Kidney (tissue), 14 donors: Measurements from ENCODE around the gene THADA. TPM values are rescaled to one million over a fixed set of nuclear protein-coding genes. Genes with fewer than 3 reads are reported as not detected.

Experiments used
- DNase-seq, 5 donors: peaks; one replicate each; pipeline ENCODE4 v3.0.0-alpha.2; 2013 to 2020
- FAIRE-seq: peaks from 2 replicates; lab custom pipeline; 2012; peaks lifted over from hg19 to GRCh38; lab: Jason Lieb, UNC
- H3K27ac ChIP-seq, 2 donors: one replicate each; pipeline ENCODE4 v1.7.0; 2013; ENCODE audit warnings: low read depth in 2 of 2, low read length in 2 of 2, inconsistent platforms in 1 of 2
- H3K27me3 ChIP-seq: one replicate; pipeline ENCODE4 v1.7.1; 2013; ENCODE audit warnings: low read length, inconsistent platforms; ENCODE audit not compliant: control insufficient read depth, insufficient read depth
- H3K36me3 ChIP-seq, 3 donors: one replicate each; pipeline versions ENCODE4 v1.7.0 to v1.7.1; 2013; ENCODE audit warnings: low read length in 3 of 3, control low read depth in 1 of 3, inconsistent platforms in 1 of 3; ENCODE audit not compliant: insufficient read depth in 3 of 3, control insufficient read depth in 2 of 3
- H3K4me1 ChIP-seq, 3 donors: one replicate each; pipeline versions ENCODE4 v1.7.0 to v1.7.1; 2013; ENCODE audit warnings: low read length in 3 of 3, inconsistent platforms in 1 of 3, low read depth in 1 of 3; ENCODE audit not compliant: control insufficient read depth in 2 of 3, insufficient read depth in 2 of 3
- H3K4me3 ChIP-seq, 3 donors: one replicate each; pipeline versions ENCODE4 v1.7.0 to v1.8.1; 2013; ENCODE audit warnings: low read length in 3 of 3, control low read depth in 1 of 3, inconsistent platforms in 1 of 3
- H3K9ac ChIP-seq, 3 donors: one replicate each; pipeline versions ENCODE4 v1.7.0 to v1.7.1; 2013; ENCODE audit warnings: low read length in 3 of 3, control low read depth in 1 of 3, inconsistent platforms in 1 of 3
- H3K9me3 ChIP-seq, 3 donors: one replicate each; pipeline versions ENCODE4 v1.7.0 to v1.7.1; 2013; ENCODE audit warnings: low read length in 3 of 3, control low read depth in 1 of 3, inconsistent platforms in 1 of 3; ENCODE audit not compliant: control insufficient read depth in 2 of 3, insufficient read depth in 1 of 3
- intact Hi-C: fragments of 100-400 bp; cut with DNase I; formaldehyde crosslinking; loops from one replicate; pipeline ENCODE4 v1.11.1; 2022
- polyA plus RNA-seq: library from polyadenylated mRNA; stranded (reverse); fragments of 350-450 nt; fragmentation: Illumina TruSeq; extraction: RNeasy Lipid Tissue Mini Kit (QIAGEN cat#74804); gene quantifications from one replicate; pipeline ENCODE4 v1.2.3, GENCODE V29; 2014; ENCODE audit warnings: low read depth, low replicate concordance; ENCODE audit not compliant: insufficient read depth
- total RNA-seq: library from RNA; stranded (reverse); fragmentation: NEBNext Ultra II Directional; extraction: Animal tissue kit (Norgen Biotek cat#: 25700); gene quantifications from one replicate; pipeline ENCODE4 v1.2.1, GENCODE V29; 2021
- TF ChIP-seq, protein P1 (sequence below): IDR thresholded peaks from 3 replicates; pipeline ENCODE4 v1.5.1; 2012; ENCODE audit warnings: mild to moderate bottlenecking, moderate library complexity, borderline replicate concordance; ENCODE audit not compliant: insufficient read depth; ENCODE audit errors: extremely low read depth
- donor health status: control.
- donor health status: control.
- donor health status: control.
- donor health status: control.
- donor health status: control.
- donor health status: DM: yes; HTN: yes; CAD: no.
- donor health status: Normal renal cell carcinoma (clear cell type).

THADA gene
- total and polyA plus RNA-seq, 2 donors from 2014 or later, result 21.4 to 45.1 TPM

DNA sequence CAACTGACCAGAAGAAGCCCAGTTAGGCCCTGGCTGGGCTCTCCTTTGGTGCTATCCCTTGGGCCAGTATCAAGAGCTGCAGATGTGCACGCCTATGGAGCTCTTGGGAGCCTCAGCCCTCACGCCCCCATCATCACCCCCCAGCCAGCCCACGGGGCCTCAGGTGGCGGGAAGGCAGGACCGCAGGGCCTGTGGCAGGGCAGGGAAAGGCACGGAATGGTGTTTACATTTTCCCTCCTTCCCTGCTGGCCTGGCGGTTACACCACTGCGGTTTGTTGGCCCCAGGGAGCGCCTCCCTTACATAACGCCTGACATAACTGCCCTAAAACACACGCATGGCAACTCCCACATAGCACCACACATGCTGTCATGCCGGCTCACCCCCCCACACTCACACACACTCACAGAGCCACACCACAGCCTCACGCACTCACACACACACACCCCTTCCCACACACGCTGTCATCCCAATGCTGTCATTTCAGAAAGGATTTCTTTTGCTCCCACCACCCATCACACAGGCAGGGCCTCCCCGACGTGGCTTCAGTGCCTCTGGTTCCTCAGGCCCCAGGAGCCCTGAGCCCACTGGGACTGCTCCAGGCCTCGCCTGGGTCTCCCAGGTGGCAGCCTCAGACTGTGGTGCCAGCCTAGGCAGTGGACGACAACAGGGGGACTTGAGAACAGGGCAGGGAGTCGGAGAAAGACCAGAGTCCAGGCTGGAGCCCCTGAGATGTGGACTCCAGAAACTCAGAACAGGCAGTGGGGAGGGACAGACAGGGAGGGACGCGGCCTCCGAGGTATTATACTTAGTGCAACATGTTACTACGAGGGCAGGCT lies 385.2 kb downstream of the THADA start:
- Histone ChIP-seq H3K27ac (no peak overlapping the region), H3K9ac (no peak overlapping the region)
- intact Hi-C loops, result no loop called here

DNA sequence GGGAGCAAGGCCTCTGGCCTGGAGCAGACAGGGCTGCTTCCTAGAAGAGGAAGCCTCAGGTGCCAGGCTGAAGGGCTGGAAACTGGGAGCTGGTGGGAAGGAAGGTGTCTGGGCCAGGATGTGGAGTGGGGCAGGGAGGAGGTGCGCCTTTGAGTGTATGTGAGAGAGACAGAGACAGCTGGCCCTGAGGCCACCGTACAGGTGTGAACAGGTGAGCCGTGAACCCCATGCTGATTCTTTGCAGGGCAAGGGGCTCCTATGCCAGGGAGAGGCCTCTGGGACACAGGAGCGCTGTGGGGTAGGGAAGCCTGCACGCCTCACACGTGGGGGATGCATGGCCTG lies 385.7 kb downstream of the THADA start:
- no peak overlapping the region for H3K4me3 ChIP-seq
- no peaks in the 10 kb centered on the region for H3K27me3 ChIP-seq
- intact Hi-C loops, result no loop called here
- no peaks in the 10 kb centered on the region for H3K9me3 ChIP-seq
- no peaks in the 10 kb centered on the region for H3K36me3 ChIP-seq
- H3K9ac ChIP-seq, result no peak overlapping the region
- peaks cover 0 to 9% (median 0%) of the 10 kb centered on the region in 3 donors for H3K4me1 ChIP-seq
- TF ChIP-seq, protein P1, sequence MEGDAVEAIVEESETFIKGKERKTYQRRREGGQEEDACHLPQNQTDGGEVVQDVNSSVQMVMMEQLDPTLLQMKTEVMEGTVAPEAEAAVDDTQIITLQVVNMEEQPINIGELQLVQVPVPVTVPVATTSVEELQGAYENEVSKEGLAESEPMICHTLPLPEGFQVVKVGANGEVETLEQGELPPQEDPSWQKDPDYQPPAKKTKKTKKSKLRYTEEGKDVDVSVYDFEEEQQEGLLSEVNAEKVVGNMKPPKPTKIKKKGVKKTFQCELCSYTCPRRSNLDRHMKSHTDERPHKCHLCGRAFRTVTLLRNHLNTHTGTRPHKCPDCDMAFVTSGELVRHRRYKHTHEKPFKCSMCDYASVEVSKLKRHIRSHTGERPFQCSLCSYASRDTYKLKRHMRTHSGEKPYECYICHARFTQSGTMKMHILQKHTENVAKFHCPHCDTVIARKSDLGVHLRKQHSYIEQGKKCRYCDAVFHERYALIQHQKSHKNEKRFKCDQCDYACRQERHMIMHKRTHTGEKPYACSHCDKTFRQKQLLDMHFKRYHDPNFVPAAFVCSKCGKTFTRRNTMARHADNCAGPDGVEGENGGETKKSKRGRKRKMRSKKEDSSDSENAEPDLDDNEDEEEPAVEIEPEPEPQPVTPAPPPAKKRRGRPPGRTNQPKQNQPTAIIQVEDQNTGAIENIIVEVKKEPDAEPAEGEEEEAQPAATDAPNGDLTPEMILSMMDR, result no peak
- peak in 1 of 5 donors; percentile 64 for DNase-seq
- FAIRE-seq, result no peak
- no peak overlapping the region for H3K27ac ChIP-seq

More for the DNA sequence above, 385.2 kb downstream of the THADA start:
- Histone ChIP-seq H3K36me3 (no peaks in the 10 kb centered on the region), H3K9me3 (no peaks in the 10 kb centered on the region), H3K27me3 (no peaks in the 10 kb centered on the region), H3K4me3 (no peak overlapping the region), H3K4me1 (peaks cover 0 to 9% (median 0%) of the 10 kb centered on the region in 3 donors)
- FAIRE-seq (no peak), DNase-seq (peak; percentile 70 to 84 (median 77))
- TF ChIP-seq, protein P1, result no peak

DNA sequence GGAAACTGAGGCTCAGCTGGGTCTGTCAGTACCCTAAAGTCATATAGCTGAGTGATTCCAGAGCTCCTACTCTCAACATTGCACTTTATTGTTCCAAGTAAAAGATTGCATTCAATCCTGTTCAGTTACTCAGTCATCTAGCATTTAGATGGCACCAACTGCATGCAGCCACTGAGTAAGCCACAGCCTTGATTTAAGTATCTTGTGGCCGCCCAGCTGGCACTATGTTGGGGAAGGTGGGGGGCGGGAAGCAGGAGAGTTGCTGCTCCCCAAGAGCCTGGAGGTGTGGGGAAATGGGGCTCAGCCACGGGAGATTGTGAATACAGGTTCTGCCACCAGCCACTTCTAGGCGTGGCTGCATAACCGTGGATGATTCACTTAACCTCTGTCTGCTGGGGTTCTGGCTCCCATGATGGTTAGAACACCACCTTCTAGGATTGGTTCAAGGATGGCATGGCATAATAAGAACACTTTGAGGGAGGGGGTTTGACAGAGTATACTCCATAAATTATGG lies 386.6 kb downstream of the THADA start:
- Histone ChIP-seq H3K9me3 (no peaks in the 10 kb centered on the region), H3K9ac (no peak overlapping the region), H3K27ac (no peak overlapping the region), H3K36me3 (no peaks in the 10 kb centered on the region), H3K4me3 (no peak overlapping the region), H3K4me1 (peaks cover 0 to 9% (median 0%) of the 10 kb centered on the region in 3 donors), H3K27me3 (no peaks in the 10 kb centered on the region)
- intact Hi-C loops, result no loop called here
- TF ChIP-seq, protein P1, result no peak
- FAIRE-seq, result no peak
- DNase-seq, result no peak
